Progenitor cell of endocrine pancreas (in vitro differentiated cells): ENCODE data around the gene CERS4. TPM values are rescaled to one million over a fixed set of nuclear protein-coding genes. Genes with fewer than 3 reads are reported as not detected.
"Not testable (repeated sequence)": the region's sequence is repeated elsewhere in the genome, so short reads cannot be mapped to it uniquely, and the experiment has no call there.

Experiments
- DNase-seq: peaks from one replicate; pipeline ENCODE4 v3.0.0; 2021; ENCODE audit warnings: low spot score; ENCODE audit not compliant: unreplicated experiment
- H3K27ac Mint-ChIP-seq: 2 replicates; pipeline ENCODE4 v1.8.0; 2021; ENCODE audit warnings: mild to moderate bottlenecking, moderate library complexity, mixed read lengths
- H3K27me3 Mint-ChIP-seq: 2 replicates; pipeline ENCODE4 v1.8.0; 2021; ENCODE audit warnings: mixed read lengths
- H3K36me3 Mint-ChIP-seq: 2 replicates; pipeline ENCODE4 v1.8.0; 2022; ENCODE audit warnings: mixed read lengths; ENCODE audit not compliant: insufficient read depth
- H3K4me1 Mint-ChIP-seq: 2 replicates; pipeline ENCODE4 v1.8.0; 2021; ENCODE audit warnings: low read depth, mixed read lengths
- H3K4me3 Mint-ChIP-seq: 2 replicates; pipeline ENCODE4 v1.8.0; 2021; ENCODE audit warnings: low read depth, mild to moderate bottlenecking, moderate library complexity, mixed read lengths
- H3K9me3 Mint-ChIP-seq: 2 replicates; pipeline ENCODE4 v1.8.0; 2021; ENCODE audit warnings: low read depth, mixed read lengths
- CTCF ChIP-seq: fragments of 200-600 bp; sonication (generic); IDR thresholded peaks from one replicate; pipeline ENCODE4 v1.5.0; 2021; ENCODE audit warnings: antibody characterized with exemption, mild to moderate bottlenecking; ENCODE audit not compliant: unreplicated experiment
- total RNA-seq: library from RNA; stranded (reverse); gene quantifications from 2 replicates; pipeline ENCODE4 v1.2.1, GENCODE V29; 2021

CERS4 gene
- total RNA-seq, 1 donor from 2014 or later, result 78.4 TPM

- Mint-ChIP-seq H3K36me3 (no peaks in the 10 kb centered on the region), H3K27ac (peak overlapping the region; percentile 62), H3K4me1 (no peaks in the 10 kb centered on the region), H3K9me3 (no peaks in the 10 kb centered on the region), H3K4me3 (no peak overlapping the region), H3K27me3 (peaks cover 7% of the 10 kb centered on the region)
- TF ChIP-seq CTCF, result no peak
- DNase-seq, result no peak
These were observed 14.5 kb upstream of the CERS4 start for GRCh38 chr19:8194528-8195267.

GRCh38 chr19:8196271-8196927, 12.8 kb upstream of the CERS4 start:
- H3K36me3 Mint-ChIP-seq, result no peaks in the 10 kb centered on the region

GRCh38 chr19:8203288-8204120, 5.7 kb upstream of the CERS4 start:
- not testable (repeated sequence) for H3K27me3 Mint-ChIP-seq, DNase-seq, H3K36me3 Mint-ChIP-seq, H3K9me3 Mint-ChIP-seq, H3K4me3 Mint-ChIP-seq
- H3K4me1 Mint-ChIP-seq, result peaks cover 22% of the 10 kb centered on the region
- peak overlapping the region; percentile 39 for H3K27ac Mint-ChIP-seq

More at GRCh38 chr19:8196271-8196927, 12.8 kb upstream of the CERS4 start:
- TF ChIP-seq CTCF, result no peak
- no peak overlapping the region for H3K4me3 Mint-ChIP-seq
- H3K4me1 Mint-ChIP-seq, result no peaks in the 10 kb centered on the region
- peaks cover 7% of the 10 kb centered on the region for H3K27me3 Mint-ChIP-seq
- no peak overlapping the region for H3K27ac Mint-ChIP-seq
- no peaks in the 10 kb centered on the region for H3K9me3 Mint-ChIP-seq
- no peak for DNase-seq

GRCh38 chr19:8204961-8205360, 4.2 kb upstream of the CERS4 start:
- Mint-ChIP-seq H3K4me1 (peaks cover 25% of the 10 kb centered on the region), H3K27me3 (no peaks in the 10 kb centered on the region), H3K36me3 (no peaks in the 10 kb centered on the region), H3K4me3 (no peak overlapping the region), H3K9me3 (no peaks in the 10 kb centered on the region), H3K27ac (no peak overlapping the region)
- DNase-seq, result no peak
- no peak for TF ChIP-seq CTCF

GRCh38 chr19:8206147-8207087, 2.8 kb upstream of the CERS4 start:
- Mint-ChIP-seq H3K4me1 (peaks cover 30% of the 10 kb centered on the region), H3K36me3 (no peaks in the 10 kb centered on the region), H3K9me3 (no peaks in the 10 kb centered on the region), H3K4me3 (peak overlapping the region; percentile 9), H3K27ac (peak overlapping the region; percentile 75), H3K27me3 (no peaks in the 10 kb centered on the region)
- DNase-seq, result no peak
- TF ChIP-seq CTCF, result no peak

- peaks cover 30% of the 10 kb centered on the region for H3K4me1 Mint-ChIP-seq
- DNase-seq, H3K27me3 Mint-ChIP-seq, H3K27ac Mint-ChIP-seq, H3K36me3 Mint-ChIP-seq, H3K4me3 Mint-ChIP-seq, H3K9me3 Mint-ChIP-seq: not testable (repeated sequence)
These were observed 1.8 kb upstream of the CERS4 start for GRCh38 chr19:8207326-8207725.
